HG03442 (cell line): ENCODE results near the gene SF3B3.
"Not testable (repeated sequence)": the region's sequence is repeated elsewhere in the genome, so short reads cannot be mapped to it uniquely, and the experiment has no call there.

Experiments used
- ATAC-seq: cut with Tn5 transposase; IDR thresholded peaks from one replicate; pipeline ENCODE4 v1.9.1; 2021; ENCODE audit warnings: mild to moderate bottlenecking, moderate library complexity; ENCODE audit not compliant: unreplicated experiment

The SF3B3 gene

DNA sequence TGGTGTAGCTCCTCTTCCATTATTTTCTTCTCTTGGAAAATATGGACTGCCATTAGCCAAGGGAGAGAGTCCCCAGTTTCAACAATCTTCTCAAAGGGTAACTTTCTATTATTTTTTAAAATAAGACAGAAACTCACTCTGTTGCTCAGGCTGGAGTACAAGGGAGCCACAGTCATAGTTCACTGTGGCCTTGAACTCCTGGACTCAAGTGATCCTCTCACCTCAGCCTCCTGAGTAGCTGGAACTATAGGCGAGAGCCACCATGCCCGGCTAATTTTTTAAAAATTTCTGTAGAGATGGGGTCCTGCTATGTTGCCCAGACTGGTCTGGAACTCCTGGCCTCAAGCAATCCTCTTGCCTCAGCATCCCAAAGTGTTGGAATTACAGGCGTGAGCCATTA is 13.4 kb upstream of the SF3B3 start:
- no peak for ATAC-seq

GRCh38 chr16:70511833-70512232 is 11.8 kb upstream of the SF3B3 start:
- no peak for ATAC-seq

DNA sequence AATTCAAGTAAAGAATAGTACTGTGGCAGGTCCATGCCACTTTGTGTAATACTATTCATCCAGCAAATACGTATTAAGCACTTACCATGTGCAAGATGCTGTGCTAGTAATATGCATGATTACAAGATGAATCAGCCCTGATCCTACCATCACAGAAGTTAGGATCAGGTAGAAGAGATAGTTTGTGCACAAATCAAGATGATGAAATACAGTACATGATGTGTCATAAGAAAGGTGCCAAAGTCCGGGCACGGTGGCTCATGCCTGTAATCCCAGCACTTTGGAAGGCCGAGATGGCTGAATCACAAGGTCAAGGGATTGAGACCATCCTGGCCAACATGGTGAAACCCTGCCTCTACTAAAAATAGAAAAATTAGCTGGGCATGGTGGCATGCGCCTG is 11.2 kb upstream of the SF3B3 start:
- no peak for ATAC-seq

DNA sequence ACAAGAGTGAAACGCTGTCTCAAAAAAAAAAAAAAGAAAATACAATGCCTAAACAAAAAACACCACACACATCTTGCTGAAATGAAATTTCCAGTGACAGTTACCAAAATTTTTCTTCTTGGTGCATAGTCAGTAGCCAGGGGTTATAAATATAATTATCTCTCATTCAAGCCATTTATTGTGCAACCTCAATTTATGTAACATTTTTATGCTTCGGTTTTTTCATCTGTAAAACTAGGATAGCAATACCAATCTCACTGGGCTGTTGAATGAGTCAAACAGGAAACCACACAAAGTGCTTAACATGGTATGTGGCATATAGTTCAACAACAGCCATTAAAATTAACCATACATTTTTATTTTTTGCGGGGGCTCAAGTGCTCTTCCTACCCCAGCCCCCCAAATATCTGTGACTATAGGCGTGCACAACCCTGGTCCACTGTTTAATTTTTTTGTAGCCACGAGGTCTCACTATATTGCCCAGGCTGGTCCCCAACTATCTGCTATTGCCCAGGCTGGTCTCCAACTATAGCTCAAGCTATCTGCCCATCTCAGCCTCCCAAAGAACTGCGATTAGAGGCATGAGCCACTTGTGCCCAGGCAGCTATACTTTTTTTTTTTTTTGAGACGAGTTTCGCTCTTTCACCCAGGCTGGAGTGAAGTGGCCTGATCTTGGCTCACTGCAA is 2.9 kb upstream of the SF3B3 start:
- ATAC-seq = no peak

DNA sequence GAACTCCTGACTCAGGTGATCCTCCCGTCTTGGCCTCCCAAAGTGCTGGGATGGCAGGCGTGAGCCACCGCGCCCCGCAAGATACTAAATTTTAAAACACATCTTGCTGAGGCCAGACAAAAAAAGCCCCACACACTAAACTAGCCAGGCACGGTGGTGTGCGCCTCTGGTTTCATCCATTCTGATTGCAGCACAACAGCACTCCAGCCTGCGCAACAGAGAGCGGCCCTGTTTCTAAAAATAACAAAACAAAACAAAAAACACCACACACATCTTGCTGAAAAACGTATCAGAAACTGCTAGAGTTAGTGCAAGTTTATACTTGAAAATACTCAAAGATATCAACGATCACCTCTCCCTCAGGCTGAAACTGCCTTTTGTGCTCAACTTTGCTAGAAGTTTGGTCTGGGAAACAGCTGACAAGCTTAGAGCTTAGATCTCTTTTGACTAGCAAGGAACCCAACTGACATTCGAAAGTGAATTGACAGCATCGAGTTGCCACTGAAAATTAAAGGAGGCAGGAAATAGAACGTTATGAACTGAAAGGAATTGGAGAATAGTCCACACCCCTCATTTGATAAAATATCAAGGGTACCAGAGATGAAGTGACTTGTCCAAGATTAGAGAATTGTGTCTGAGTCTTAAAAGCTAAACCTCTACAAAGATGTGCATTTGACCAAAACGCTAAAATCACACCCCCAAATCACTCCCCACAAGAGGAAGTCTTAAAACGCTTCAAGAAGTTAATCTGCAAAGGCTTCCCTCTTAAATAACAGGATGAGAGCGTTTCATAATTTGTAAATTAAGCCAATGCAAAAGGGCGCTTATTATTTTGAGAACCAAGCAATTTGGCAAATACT is 1.2 kb upstream of the SF3B3 start:
- no peak for ATAC-seq

- peak; percentile 58 for ATAC-seq
Observed at GRCh38 chr16:70523076-70523742, 407 bp upstream of the SF3B3 start, which contains the start of gene COG4. Gene COG4, minus strand, starts transcription at chr16:70523554. Its CDS starts 11 bp downstream, at chr16:70523543.

DNA sequence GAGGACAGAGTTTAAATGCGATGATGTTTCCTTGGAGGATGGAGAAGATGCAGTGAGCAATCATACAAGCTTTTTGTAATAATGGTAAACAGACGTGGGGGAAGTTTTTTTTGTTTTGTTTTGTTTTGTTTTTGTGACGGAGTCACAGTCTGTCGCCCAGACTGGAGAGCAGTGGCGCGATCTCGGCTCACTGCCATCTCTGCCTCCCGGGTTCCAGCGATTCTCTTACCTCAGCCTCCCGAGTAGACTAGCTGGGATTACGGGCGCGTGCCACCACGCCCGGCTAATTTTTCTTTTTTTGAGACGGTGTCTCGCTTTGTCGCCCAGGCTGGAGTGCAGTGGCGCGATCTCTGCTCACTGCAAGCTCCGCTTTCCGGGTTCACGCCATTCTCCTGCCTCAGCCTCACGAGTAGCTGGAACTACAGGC is 796 bp downstream of the SF3B3 start:
- ATAC-seq = not testable (repeated sequence)

GRCh38 chr16:70526403-70526802 is 2.8 kb downstream of the SF3B3 start:
- ATAC-seq = no peak

DNA sequence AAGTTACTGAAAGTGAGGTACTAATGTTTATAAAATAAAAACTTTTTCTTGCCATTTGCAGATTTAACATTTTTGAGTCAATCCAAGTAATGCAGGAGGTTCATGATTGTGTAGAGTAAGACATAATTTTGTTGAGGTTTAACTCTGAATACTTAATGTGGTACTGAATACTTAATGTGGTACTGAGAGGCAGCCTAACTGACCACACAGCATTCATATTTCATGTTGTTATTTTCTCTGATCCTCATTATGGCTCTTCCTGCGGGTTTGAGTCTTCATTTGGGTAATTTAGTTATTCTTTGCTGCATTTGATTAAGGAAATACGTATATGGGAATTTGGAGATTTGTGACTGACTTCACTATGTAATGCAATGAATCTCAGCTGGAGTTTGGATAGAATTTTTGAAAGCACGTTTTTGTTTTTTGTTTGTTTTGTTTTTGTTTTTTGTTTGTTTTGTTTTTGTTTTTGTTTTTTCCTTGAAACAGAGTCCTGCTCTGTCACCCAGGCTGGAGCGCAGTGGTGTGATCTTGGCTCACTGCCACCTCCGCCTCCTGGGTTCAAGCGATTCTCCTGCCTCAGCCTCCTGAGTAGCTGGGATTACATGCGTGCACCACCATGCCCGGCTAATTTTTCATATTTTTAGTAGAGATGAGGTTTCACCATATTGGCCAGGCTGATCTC is 3.8 kb downstream of the SF3B3 start:
- no peak for ATAC-seq

DNA sequence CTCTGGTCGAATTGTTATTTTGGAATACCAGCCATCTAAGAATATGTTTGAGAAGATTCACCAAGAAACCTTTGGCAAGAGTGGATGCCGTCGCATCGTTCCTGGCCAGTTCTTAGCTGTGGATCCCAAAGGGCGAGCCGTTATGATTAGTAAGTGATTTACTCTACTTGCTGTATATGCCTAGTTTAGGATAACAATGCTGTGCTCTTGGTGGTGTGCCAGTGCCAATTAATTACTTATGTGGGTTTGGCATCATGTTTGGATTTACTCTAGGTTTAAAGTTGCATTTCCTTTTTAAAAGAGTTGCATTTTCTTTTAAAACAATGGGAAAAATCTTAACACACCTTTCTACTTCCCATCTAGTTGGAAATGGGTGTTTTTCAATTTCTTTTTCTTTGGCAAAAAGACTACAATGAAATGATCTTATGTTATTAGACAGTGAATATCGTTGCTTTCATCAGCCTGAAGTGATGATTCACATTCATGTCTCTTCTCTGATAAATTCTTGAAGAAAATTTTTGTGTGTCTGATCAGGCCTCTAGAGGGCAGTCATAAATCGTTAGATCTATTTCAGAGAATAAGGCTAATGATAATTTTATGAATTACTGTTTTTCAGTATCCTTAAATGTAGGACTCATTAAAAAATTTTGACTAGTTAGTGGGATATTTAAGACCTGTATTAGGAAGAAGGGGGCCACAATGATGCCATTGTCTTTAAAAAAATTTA is 5.6 kb downstream of the SF3B3 start:
- ATAC-seq = no peak

DNA sequence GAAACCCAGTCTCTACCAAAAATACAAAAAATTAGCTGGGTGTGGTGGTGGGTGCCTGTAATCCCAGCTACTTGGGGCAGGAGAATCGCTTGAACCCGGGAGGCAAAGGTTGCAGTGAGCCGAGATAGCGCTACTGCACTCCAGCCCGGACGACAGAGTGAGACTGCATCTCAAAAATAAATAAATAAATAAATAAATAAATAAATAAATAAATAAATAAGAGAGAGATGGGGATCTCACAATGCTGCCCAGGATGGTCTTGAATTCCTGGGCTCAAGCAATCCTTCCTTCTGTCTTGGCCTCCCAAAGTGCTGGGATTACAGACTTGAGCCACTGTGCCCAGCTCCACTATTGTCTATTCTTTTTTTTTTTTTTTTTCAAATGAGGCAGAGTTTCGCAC is 6.3 kb downstream of the SF3B3 start:
- ATAC-seq = not testable (repeated sequence)

GRCh38 chr16:70534971-70535370 is 11.4 kb downstream of the SF3B3 start:
- ATAC-seq = no peak

DNA sequence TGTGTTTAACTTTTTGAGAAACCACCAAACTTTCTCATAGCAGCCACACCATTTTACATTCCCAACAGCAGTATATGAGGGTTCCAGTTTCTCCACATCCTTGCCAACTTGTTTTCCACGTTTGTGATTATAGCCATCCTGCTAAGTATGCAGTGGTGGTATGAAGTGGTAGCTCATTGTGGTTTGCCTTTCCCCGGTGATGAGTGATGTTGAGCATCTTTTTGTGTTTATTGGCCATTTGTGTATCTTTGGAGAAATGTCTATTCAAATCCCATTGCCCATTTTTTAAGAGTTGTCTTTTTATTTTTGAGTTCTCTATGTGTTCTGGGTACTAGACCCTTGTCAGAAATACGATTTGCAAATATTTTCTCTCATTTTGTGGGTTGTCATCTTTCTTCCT is 17.4 kb downstream of the SF3B3 start:
- no peak for ATAC-seq

DNA sequence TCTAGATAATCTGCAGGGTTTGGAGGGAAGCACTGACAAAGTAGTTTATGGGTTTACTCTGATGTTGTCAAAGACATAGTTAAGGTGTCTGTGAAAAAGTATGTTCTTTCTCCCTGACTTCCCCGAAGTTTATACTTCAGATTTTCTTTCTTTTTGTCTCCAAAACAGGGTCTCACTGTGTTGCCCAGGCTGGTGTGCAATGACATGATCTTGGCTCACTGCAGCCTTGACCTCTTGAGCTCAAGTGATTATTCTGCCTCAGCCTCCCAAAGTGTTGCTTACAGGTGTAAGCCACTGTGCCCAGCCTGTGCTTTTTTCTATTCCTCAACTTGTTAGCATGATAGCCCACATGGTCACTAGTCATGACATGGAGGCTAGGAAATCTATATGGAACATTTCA is 20.9 kb downstream of the SF3B3 start:
- ATAC-seq = no peak

GRCh38 chr16:70548936-70549335 is 25.3 kb downstream of the SF3B3 start:
- no peak for ATAC-seq

DNA sequence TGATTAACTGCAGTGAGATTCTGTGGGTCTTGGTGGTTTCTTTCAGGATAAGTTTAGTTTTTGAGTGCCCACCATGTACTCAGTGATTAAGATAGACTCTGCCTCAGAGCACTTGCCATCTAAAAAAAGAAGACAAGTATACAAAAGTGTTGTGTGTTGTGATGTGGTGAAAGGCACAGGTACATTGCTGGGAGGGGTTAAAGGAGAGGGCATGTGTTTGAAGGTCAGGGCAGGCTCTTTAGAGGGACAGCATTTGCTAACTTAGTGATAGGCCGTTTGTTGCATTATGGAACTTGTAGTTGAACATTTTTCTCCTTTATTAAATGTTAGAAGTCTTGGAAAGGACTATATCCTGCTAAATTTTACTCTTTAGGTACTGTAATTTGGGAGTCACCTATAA is 26.5 kb downstream of the SF3B3 start:
- no peak for ATAC-seq

- no peak for ATAC-seq
Observed at GRCh38 chr16:70551788-70552187, 28.2 kb downstream of the SF3B3 start.

- no peak for ATAC-seq
Observed at GRCh38 chr16:70552675-70553074, 29.1 kb downstream of the SF3B3 start.

DNA sequence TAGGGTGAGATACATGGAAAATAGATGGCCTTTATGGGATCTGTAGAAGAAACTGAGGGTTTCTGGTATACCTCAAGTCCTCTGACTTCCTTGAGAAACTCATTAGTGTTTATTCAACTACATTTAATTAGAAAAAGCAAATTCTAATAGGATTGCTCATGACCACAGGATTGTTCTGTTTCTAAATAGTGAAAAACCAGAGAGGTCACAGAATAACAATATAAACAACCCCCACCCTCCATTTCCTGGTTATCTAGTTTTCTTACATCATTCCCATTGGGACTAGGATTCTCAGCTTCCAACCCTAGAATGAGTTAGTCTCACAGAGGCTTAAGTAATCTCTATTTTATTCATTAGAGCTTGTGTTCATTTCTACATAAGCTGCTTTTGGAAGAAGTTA is 30.0 kb downstream of the SF3B3 start:
- no peak for ATAC-seq

- ATAC-seq = no peak
Observed at GRCh38 chr16:70556063-70556462, 32.4 kb downstream of the SF3B3 start.
